ENCODE measurements around the gene GPR171.
"Not testable (repeated sequence)": the region's sequence is repeated elsewhere in the genome, so short reads cannot be mapped to it uniquely, and the experiment has no call there.

GPR171 gene

GRCh38 chr3:151182349-151183079 is 20.5 kb downstream of the GPR171 start:
- TF ChIP-seq CTCF (IDR thresholded peaks at IDR 0.05; ENCODE audit: low read depth, low read length): no peak
- no peaks in the 10 kb centered on the region for H3K27me3 ChIP-seq
- no peaks in the 10 kb centered on the region; the same call in 1 of the 2 replicates for H3K36me3 ChIP-seq
- H3K4me1 ChIP-seq: peaks cover 8% of the 10 kb centered on the region; the same call in 1 of the 2 replicates
- H3K4me3 ChIP-seq (ENCODE audit: low read depth, low read length): no peak overlapping the region
- no peaks in the 10 kb centered on the region for H3K9me3 ChIP-seq
- no peak for DNase-seq

GRCh38 chr3:151178208-151178845 is 24.7 kb downstream of the GPR171 start:
- DNase-seq: no peak
- Histone ChIP-seq H3K9me3 (no peaks in the 10 kb centered on the region), H3K4me3 (ENCODE audit: low read depth, low read length) (no peak overlapping the region), H3K4me1 (peaks cover 11% of the 10 kb centered on the region), H3K36me3 (no peaks in the 10 kb centered on the region), H3K27me3 (no peaks in the 10 kb centered on the region)
- TF ChIP-seq CTCF (IDR thresholded peaks at IDR 0.05; ENCODE audit: low read depth, low read length): no peak

GRCh38 chr3:151175952-151176351 is 27.1 kb downstream of the GPR171 start:
- TF ChIP-seq CTCF (IDR thresholded peaks at IDR 0.05; ENCODE audit: low read depth, low read length): no peak
- Histone ChIP-seq H3K4me3 (ENCODE audit: low read depth, low read length) (no peak overlapping the region), H3K4me1 (peaks cover 7% of the 10 kb centered on the region), H3K36me3 (no peaks in the 10 kb centered on the region), H3K27me3 (no peaks in the 10 kb centered on the region), H3K9me3 (no peaks in the 10 kb centered on the region)
- no peak for DNase-seq

- H3K4me1 ChIP-seq: peaks cover 4% of the 10 kb centered on the region
- TF ChIP-seq CTCF (IDR thresholded peaks at IDR 0.05; ENCODE audit: low read depth, low read length): no peak
- H3K4me3 ChIP-seq (ENCODE audit: low read depth, low read length): no peak overlapping the region
- no peaks in the 10 kb centered on the region for H3K36me3 ChIP-seq
- H3K9me3 ChIP-seq: no peaks in the 10 kb centered on the region
- H3K27me3 ChIP-seq: no peaks in the 10 kb centered on the region
- DNase-seq: no peak
These were observed 28.7 kb downstream of the GPR171 start for GRCh38 chr3:151174351-151174750.

GRCh38 chr3:151171145-151171757 is 31.8 kb downstream of the GPR171 start:
- no peaks in the 10 kb centered on the region; the same call in 1 of the 2 replicates for H3K4me1 ChIP-seq
- TF ChIP-seq CTCF (IDR thresholded peaks at IDR 0.05; ENCODE audit: low read depth, low read length): no peak
- DNase-seq: no peak

GRCh38 chr3:151169948-151170679 is 32.9 kb downstream of the GPR171 start:
- H3K4me3 ChIP-seq (ENCODE audit: low read depth, low read length); H3K27me3 ChIP-seq; H3K4me1 ChIP-seq; H3K36me3 ChIP-seq; DNase-seq; H3K9me3 ChIP-seq: not testable (repeated sequence)

More at GRCh38 chr3:151171145-151171757, 31.8 kb downstream of the GPR171 start:
- Histone ChIP-seq H3K4me3 (ENCODE audit: low read depth, low read length) (no peak overlapping the region), H3K27me3 (no peaks in the 10 kb centered on the region), H3K36me3 (no peaks in the 10 kb centered on the region), H3K9me3 (no peaks in the 10 kb centered on the region)

Measured in BE2C (cell line).